WI38 (cell line): Measurements from ENCODE around the gene SLC26A4.

Source experiments
- H3K4me3 ChIP-seq: 2 replicates; pipeline ENCODE4 v1.5.1; 2011; ENCODE audit warnings: low read depth, mild to moderate bottlenecking, control low read depth, low read length
- TF ChIP-seq, protein P1 (sequence below): IDR thresholded peaks from 2 replicates; pipeline ENCODE4 v1.5.1; 2012; ENCODE audit warnings: low read depth, mild to moderate bottlenecking, control low read depth, low read length

Gene SLC26A4

DNA sequence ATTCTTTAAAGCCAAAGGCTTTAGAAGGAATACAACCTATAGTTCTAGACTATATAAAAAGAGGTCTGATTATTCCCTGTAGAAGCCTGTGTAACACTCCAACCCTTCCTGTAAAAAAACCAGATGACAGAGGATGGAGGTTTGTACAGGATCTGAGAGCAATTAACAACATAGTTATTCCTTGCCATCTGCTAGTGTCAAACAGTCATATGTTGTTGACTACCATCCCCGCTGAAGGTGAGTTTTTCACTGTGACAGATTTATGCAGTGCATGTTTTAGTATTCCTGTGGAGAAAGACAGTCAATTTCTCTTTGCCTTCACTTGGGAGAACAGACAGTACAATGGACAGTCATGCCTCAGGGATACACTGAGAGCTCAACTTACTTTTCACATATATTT, 19.0 kb upstream of the SLC26A4 start:
- TF ChIP-seq, protein P1, sequence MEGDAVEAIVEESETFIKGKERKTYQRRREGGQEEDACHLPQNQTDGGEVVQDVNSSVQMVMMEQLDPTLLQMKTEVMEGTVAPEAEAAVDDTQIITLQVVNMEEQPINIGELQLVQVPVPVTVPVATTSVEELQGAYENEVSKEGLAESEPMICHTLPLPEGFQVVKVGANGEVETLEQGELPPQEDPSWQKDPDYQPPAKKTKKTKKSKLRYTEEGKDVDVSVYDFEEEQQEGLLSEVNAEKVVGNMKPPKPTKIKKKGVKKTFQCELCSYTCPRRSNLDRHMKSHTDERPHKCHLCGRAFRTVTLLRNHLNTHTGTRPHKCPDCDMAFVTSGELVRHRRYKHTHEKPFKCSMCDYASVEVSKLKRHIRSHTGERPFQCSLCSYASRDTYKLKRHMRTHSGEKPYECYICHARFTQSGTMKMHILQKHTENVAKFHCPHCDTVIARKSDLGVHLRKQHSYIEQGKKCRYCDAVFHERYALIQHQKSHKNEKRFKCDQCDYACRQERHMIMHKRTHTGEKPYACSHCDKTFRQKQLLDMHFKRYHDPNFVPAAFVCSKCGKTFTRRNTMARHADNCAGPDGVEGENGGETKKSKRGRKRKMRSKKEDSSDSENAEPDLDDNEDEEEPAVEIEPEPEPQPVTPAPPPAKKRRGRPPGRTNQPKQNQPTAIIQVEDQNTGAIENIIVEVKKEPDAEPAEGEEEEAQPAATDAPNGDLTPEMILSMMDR = no peak
- no peak overlapping the region for H3K4me3 ChIP-seq

DNA sequence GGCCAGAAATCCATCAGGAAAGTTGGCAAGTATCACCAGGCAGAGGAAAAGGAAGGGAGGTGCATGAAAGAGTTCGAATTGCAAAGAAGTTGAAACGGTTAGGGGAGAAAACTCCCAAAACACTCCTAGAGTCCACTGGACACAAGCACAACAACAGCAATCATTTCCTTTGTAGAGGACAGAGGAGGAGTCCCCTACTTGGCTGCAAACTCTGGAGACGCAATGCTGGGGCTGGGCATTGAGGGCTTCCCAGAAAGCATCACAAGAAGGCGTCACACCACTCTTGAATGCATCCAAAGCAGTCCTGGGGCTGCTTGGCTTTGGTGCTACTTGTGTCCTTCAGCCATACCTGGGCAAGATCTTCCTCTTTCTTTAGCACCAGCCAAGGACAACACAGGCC, 18.1 kb upstream of the SLC26A4 start:
- no peak overlapping the region for H3K4me3 ChIP-seq
- TF ChIP-seq, protein P1 = no peak

DNA sequence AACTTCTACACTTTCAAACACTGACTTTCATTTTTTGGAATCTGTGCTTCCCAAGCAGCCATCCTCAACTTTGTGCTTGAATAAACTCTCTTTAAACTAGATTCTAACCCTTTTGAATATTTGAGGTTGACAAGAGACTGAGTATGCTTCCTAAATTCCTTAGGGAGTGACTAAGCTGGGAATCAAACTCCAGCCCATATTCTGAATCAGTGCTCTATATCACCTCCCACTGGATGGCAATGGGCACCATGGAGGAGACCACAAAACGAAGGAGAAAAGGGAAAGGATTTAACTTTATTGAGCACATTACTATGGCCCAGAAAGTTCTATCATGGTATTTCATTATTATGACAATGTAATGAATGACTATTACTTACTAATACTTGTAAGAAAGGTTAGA, 17.2 kb upstream of the SLC26A4 start:
- H3K4me3 ChIP-seq = no peak overlapping the region
- TF ChIP-seq, protein P1 = peak; percentile 55

GRCh38 chr7:107643938-107644308, 16.7 kb upstream of the SLC26A4 start:
- TF ChIP-seq, protein P1 = no peak
- no peak overlapping the region for H3K4me3 ChIP-seq

- H3K4me3 ChIP-seq = no peak overlapping the region
- TF ChIP-seq, protein P1 = no peak
Measured at GRCh38 chr7:107644309-107644974, 16.2 kb upstream of the SLC26A4 start.

DNA sequence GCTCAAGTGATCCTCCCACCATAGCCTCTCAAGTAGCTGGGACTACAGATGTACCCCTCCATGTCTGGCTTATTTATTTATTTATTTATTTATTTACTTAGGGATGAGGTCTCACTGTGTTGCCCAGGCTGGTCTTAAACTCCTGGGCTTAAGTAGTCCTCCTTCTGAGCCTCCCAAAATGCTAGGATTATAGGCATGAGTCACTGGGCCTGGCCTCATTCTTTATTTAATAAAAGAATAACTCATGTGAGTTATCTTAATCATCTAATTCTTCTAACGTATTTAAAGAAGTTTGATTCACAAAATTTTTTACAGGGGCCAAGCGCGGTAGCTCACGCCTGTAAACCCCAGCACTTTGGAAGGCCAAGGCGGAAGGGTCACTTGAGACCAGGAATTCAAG, 8.0 kb upstream of the SLC26A4 start:
- H3K4me3 ChIP-seq = no peak overlapping the region
- TF ChIP-seq, protein P1 = no peak

DNA sequence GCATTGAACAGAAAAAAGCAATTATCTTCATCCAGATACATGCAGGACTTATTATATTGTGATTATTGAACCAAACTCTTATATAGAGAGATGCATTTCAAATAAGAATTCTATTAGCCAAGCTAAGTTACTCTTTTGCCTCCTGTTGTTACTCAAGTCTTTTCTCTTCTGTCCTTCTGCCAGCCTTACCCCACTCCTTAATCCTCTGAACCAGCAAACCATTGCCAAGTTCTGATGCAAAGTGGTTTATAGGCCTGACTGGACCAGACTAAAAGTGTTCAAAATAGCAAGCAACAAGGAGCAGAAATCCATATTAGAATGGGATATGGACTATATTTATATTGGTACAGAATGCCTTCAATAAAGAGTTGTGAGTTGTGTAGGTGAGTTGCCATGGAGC, 2.2 kb upstream of the SLC26A4 start:
- H3K4me3 ChIP-seq = no peak overlapping the region
- TF ChIP-seq, protein P1 = no peak
